HEK293 (cell line): ENCODE measurements around the gene NAT14.

Source experiments
- CTCF ChIP-seq: fragments of 450-650 bp; formaldehyde crosslinking; IDR thresholded peaks from 2 replicates; pipeline ENCODE4 v1.5.1; 2016; ENCODE audit warnings: missing biosample characterization, missing genetic modification characterization
- PRDM1 ChIP-seq: fragments of 450-650 bp; formaldehyde crosslinking; IDR thresholded peaks from 2 replicates; pipeline ENCODE4; 2016; ENCODE audit warnings: missing biosample characterization, missing genetic modification characterization
- TCF7L2 ChIP-seq: IDR thresholded peaks from 2 replicates; pipeline ENCODE4 v1.6.1; 2011; ENCODE audit warnings: low read depth, mild to moderate bottlenecking, inconsistent platforms, low read length, moderate library complexity, borderline replicate concordance
- ZBTB20 ChIP-seq: fragments of 450-650 bp; formaldehyde crosslinking; IDR thresholded peaks from 2 replicates; pipeline ENCODE4 v1.5.1; 2016; ENCODE audit warnings: missing biosample characterization, missing genetic modification characterization
- ZBTB8A ChIP-seq: fragments of 450-650 bp; formaldehyde crosslinking; IDR thresholded peaks from 2 replicates; pipeline ENCODE4 v1.5.1; 2016; ENCODE audit warnings: missing biosample characterization, missing genetic modification characterization
- ZFP3 ChIP-seq: fragments of 450-650 bp; formaldehyde crosslinking; IDR thresholded peaks from 2 replicates; pipeline ENCODE4 v1.5.1; 2016; ENCODE audit warnings: low read depth, missing biosample characterization, missing genetic modification characterization
- ZNF350 ChIP-seq: fragments of 450-650 bp; formaldehyde crosslinking; IDR thresholded peaks from 2 replicates; pipeline ENCODE4 v1.5.0; 2017; ENCODE audit warnings: missing biosample characterization, mild to moderate bottlenecking, missing genetic modification characterization
- ZNF596 ChIP-seq: fragments of 450-650 bp; IDR thresholded peaks from 2 replicates; pipeline ENCODE4 v1.5.0; 2018; ENCODE audit warnings: missing biosample characterization, mild to moderate bottlenecking, missing genetic modification characterization, moderate library complexity
- ZNF747 ChIP-seq: fragments of 450-650 bp; formaldehyde crosslinking; IDR thresholded peaks from 2 replicates; pipeline ENCODE4 v1.5.1; 2016; ENCODE audit warnings: missing biosample characterization, missing genetic modification characterization

GRCh38 chr19:55482967-55483705, 1.9 kb upstream of the NAT14 start:
- TF ChIP-seq CTCF (tag by site-specific recombination) (no peak), ZNF596 (tag by site-specific recombination) (no peak), ZNF350 (no peak), ZFP3 (tag by site-specific recombination) (no peak), ZBTB20 (tag by site-specific recombination) (no peak), ZNF747 (tag by site-specific recombination) (no peak), ZBTB8A (tag by site-specific recombination) (no peak), TCF7L2 (no peak), PRDM1 (tag by site-specific recombination) (no peak)
